ACC112 (cell line): ENCODE results near the gene WWOX.
"Not testable (repeated sequence)": the region's sequence is repeated elsewhere in the genome, so short reads cannot be mapped to it uniquely, and the experiment has no call there.

Experiments used
- H2AFZ ChIP-seq: fragments of 200-600 bp; sonication (generic); one replicate; pipeline ENCODE4 v1.6.0; 2017; ENCODE audit warnings: antibody characterized with exemption, low read length; ENCODE audit not compliant: unreplicated experiment
- H3K27ac ChIP-seq: fragments of 200-600 bp; sonication (generic); 2 replicates; pipeline ENCODE4 v1.5.1; 2014; ENCODE audit warnings: low read depth, mild to moderate bottlenecking, antibody characterized with exemption, low read length, moderate library complexity
- H3K27me3 ChIP-seq: fragments of 200-600 bp; sonication (generic); 2 replicates; pipeline ENCODE4 v1.6.1; 2014; ENCODE audit warnings: mild to moderate bottlenecking, antibody characterized with exemption, low read length, moderate library complexity, mixed read lengths; ENCODE audit not compliant: insufficient read depth
- H3K36me3 ChIP-seq: fragments of 200-600 bp; sonication (generic); 2 replicates; pipeline ENCODE4 v1.6.1; 2016; ENCODE audit warnings: mild to moderate bottlenecking, antibody characterized with exemption, low read length, moderate library complexity, mixed read lengths; ENCODE audit not compliant: insufficient read depth
- H3K4me1 ChIP-seq: fragments of 200-600 bp; sonication (generic); one replicate; pipeline ENCODE4 v1.6.1; 2016; ENCODE audit warnings: low read length, mixed read lengths; ENCODE audit not compliant: insufficient read depth, unreplicated experiment, control insufficient read depth
- H3K4me3 ChIP-seq: fragments of 200-600 bp; sonication (generic); 2 replicates; pipeline ENCODE4 v1.5.1; 2014; ENCODE audit warnings: mild to moderate bottlenecking, low read depth, low read length
- H3K79me2 ChIP-seq: fragments of 200-600 bp; sonication (generic); one replicate; pipeline ENCODE4 v1.6.0; 2016; ENCODE audit warnings: low read length; ENCODE audit not compliant: control insufficient read depth, unreplicated experiment, insufficient read depth

WWOX gene

GRCh38 chr16:78505544-78506366 lies 406.3 kb downstream of the WWOX start:
- H3K4me3 ChIP-seq = peak overlapping the region; percentile 72

GRCh38 chr16:78506367-78507193 lies 407.1 kb downstream of the WWOX start:
- Histone ChIP-seq H2AFZ (no peak overlapping the region), H3K4me1 (peaks cover 14% of the 10 kb centered on the region), H3K4me3 (peak overlapping the region; percentile 72), H3K36me3 (no peaks in the 10 kb centered on the region), H3K27ac (peak overlapping the region; percentile 29), H3K27me3 (no peaks in the 10 kb centered on the region), H3K79me2 (no peaks in the 10 kb centered on the region)

More at GRCh38 chr16:78505544-78506366, 406.3 kb downstream of the WWOX start:
- peaks cover 14% of the 10 kb centered on the region for H3K4me1 ChIP-seq
- no peaks in the 10 kb centered on the region for H3K27me3 ChIP-seq
- no peak overlapping the region for H2AFZ ChIP-seq
- H3K79me2 ChIP-seq = no peaks in the 10 kb centered on the region
- H3K36me3 ChIP-seq = no peaks in the 10 kb centered on the region
- H3K27ac ChIP-seq = peak overlapping the region; percentile 29

- no peaks in the 10 kb centered on the region for H3K27me3 ChIP-seq
- no peak overlapping the region for H3K4me3 ChIP-seq
- H3K36me3 ChIP-seq = no peaks in the 10 kb centered on the region
- peaks cover 14% of the 10 kb centered on the region for H3K4me1 ChIP-seq
- H2AFZ ChIP-seq = no peak overlapping the region
- H3K27ac ChIP-seq = no peak overlapping the region
- no peaks in the 10 kb centered on the region for H3K79me2 ChIP-seq
Measured at GRCh38 chr16:78507576-78507975, 408.1 kb downstream of the WWOX start.

- H2AFZ ChIP-seq = no peak overlapping the region
- H3K27me3 ChIP-seq = no peaks in the 10 kb centered on the region
- no peaks in the 10 kb centered on the region for H3K79me2 ChIP-seq
- H3K27ac ChIP-seq = no peak overlapping the region
- no peaks in the 10 kb centered on the region for H3K36me3 ChIP-seq
- no peak overlapping the region for H3K4me3 ChIP-seq
- peaks cover 5% of the 10 kb centered on the region for H3K4me1 ChIP-seq
Measured at GRCh38 chr16:78509965-78510364, 410.5 kb downstream of the WWOX start.

- Histone ChIP-seq H3K4me1 (peaks cover under 1% of the 10 kb centered on the region), H3K36me3 (no peaks in the 10 kb centered on the region), H3K4me3 (no peak overlapping the region), H3K27me3 (no peaks in the 10 kb centered on the region), H3K27ac (no peak overlapping the region), H2AFZ (no peak overlapping the region), H3K79me2 (no peaks in the 10 kb centered on the region)
Measured at GRCh38 chr16:78510496-78510895, 411.0 kb downstream of the WWOX start.

GRCh38 chr16:78513838-78514237 lies 414.4 kb downstream of the WWOX start:
- H3K4me3 ChIP-seq = no peak overlapping the region
- no peaks in the 10 kb centered on the region for H3K36me3 ChIP-seq
- H3K27me3 ChIP-seq = no peaks in the 10 kb centered on the region
- no peaks in the 10 kb centered on the region for H3K79me2 ChIP-seq
- H3K4me1 ChIP-seq = no peaks in the 10 kb centered on the region
- H3K27ac ChIP-seq = no peak overlapping the region
- H2AFZ ChIP-seq = no peak overlapping the region

GRCh38 chr16:78514888-78515287 lies 415.4 kb downstream of the WWOX start:
- H2AFZ ChIP-seq, H3K79me2 ChIP-seq, H3K4me1 ChIP-seq, H3K4me3 ChIP-seq, H3K27ac ChIP-seq, H3K27me3 ChIP-seq, H3K36me3 ChIP-seq: not testable (repeated sequence)

- Histone ChIP-seq H3K79me2 (no peaks in the 10 kb centered on the region), H3K4me1 (no peaks in the 10 kb centered on the region), H3K27ac (no peak overlapping the region), H3K36me3 (no peaks in the 10 kb centered on the region), H3K4me3 (no peak overlapping the region), H2AFZ (no peak overlapping the region), H3K27me3 (no peaks in the 10 kb centered on the region)
Measured at GRCh38 chr16:78515421-78515820, 416.0 kb downstream of the WWOX start.

GRCh38 chr16:78516006-78516736 lies 416.7 kb downstream of the WWOX start:
- H2AFZ ChIP-seq = no peak overlapping the region
- H3K79me2 ChIP-seq = no peaks in the 10 kb centered on the region
- H3K27ac ChIP-seq = no peak overlapping the region
- H3K4me1 ChIP-seq = no peaks in the 10 kb centered on the region
- H3K27me3 ChIP-seq = no peaks in the 10 kb centered on the region
- H3K4me3 ChIP-seq = no peak overlapping the region
- no peaks in the 10 kb centered on the region for H3K36me3 ChIP-seq

- H3K36me3 ChIP-seq = no peaks in the 10 kb centered on the region
Measured at GRCh38 chr16:78519896-78520295, 420.4 kb downstream of the WWOX start.

More at GRCh38 chr16:78519896-78520295, 420.4 kb downstream of the WWOX start:
- H3K27ac ChIP-seq = no peak overlapping the region
- no peaks in the 10 kb centered on the region for H3K79me2 ChIP-seq
- H3K4me1 ChIP-seq = no peaks in the 10 kb centered on the region
- no peak overlapping the region for H3K4me3 ChIP-seq
- no peaks in the 10 kb centered on the region for H3K27me3 ChIP-seq
- no peak overlapping the region for H2AFZ ChIP-seq
